ENCODE results near the gene GNS. TPM values are rescaled to one million over a fixed set of nuclear protein-coding genes. Genes with fewer than 3 reads are reported as not detected.

Gene GNS
- total RNA-seq, 1 experiment from 2014 or later: 27.5 TPM

DNA sequence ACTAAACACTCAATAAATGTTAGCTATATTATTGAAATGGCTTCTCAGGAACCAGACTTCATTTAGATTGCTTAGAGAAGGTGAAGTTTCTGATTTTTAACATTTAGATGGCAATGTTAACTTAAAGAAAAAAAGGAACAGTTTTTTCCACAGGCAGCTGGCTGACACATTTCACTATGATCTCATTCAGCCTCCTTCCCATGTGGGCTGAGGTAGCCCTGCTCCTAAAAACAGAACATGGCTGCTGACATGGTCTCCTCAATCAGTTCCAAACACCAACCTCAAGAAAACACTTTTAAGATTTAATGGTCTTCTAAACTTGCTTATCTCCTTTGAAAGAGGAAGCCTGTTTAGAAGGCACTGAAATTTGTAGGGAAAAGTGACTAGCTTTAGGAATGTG, 23.8 kb downstream of the GNS start:
- Histone ChIP-seq H3K27me3 (ENCODE audit: control insufficient read depth, insufficient read depth, low read length) (no peaks in the 10 kb centered on the region), H3K4me3 (ENCODE audit: insufficient read depth, low read depth, low read length) (no peak overlapping the region), H3K36me3 (replicated peaks; ENCODE audit: control insufficient read depth, insufficient read depth, low read length) (peaks cover 7% of the 10 kb centered on the region)
- DNase-seq: no peak

DNA sequence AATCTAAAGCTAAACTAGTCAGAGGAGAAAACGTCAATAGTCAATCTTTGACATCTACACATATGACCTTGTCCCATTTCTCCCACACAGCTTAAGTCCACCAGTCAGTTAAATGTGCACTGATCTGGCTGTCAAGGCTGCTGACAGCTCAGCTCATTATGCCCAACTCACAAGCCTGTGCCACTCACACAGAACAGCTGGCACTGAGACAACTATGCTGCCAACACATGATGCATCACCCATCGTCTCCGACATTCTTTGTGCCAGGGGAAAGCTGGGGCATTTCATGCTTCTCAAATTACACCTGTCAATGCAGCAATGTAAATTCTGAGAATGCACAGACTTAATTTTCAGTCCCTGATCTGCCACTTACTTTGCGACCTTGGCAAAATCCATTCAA, 25.3 kb downstream of the GNS start:
- Histone ChIP-seq H3K4me3 (ENCODE audit: insufficient read depth, low read depth, low read length) (no peak overlapping the region), H3K27me3 (ENCODE audit: control insufficient read depth, insufficient read depth, low read length) (no peaks in the 10 kb centered on the region), H3K36me3 (replicated peaks; ENCODE audit: control insufficient read depth, insufficient read depth, low read length) (peaks cover 3% of the 10 kb centered on the region)
- no peak for DNase-seq

DNA sequence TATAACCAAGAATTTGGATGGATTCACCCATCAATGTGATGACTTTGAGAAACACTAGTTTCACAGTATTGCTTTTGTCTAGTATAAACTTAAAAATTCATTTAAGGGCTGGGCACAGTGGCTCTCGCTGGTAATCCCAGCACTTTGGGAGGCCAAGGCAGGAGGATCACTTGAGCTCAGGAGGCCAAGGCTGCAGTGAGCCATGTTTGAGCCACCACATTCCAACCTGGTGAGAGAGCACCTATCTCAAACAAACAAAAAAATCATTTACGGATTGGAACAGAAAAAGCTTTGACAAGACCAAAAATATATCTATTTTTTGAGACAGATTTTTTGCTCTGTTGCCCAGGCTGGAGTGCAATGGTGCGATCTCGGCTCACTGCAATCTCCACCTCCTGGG, 27.5 kb downstream of the GNS start:
- no peak overlapping the region for H3K4me3 ChIP-seq (ENCODE audit: insufficient read depth, low read depth, low read length)
- H3K27me3 ChIP-seq (ENCODE audit: control insufficient read depth, insufficient read depth, low read length): no peaks in the 10 kb centered on the region
- DNase-seq: no peak
- peaks cover 2% of the 10 kb centered on the region; the same call in 1 of the 2 replicates for H3K36me3 ChIP-seq (replicated peaks; ENCODE audit: control insufficient read depth, insufficient read depth, low read length)

DNA sequence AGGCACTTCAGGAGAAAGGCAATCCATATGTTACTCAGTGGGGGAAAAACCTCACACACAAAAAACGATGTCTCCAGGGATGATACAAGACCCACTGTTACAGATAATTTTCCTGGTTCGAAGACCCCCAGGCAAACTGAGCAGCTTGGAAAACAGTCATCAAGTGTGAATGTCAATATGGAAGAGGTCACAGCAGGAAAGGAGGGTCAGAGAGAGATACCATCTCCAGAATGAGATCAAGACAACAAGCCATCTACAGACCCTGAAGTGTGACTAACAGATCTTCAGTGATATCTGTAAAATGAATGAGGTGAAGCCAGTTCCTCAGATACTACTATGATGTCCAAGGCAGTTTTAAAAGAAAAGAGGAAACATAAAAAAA, 28.6 kb downstream of the GNS start:
- Histone ChIP-seq H3K36me3 (replicated peaks; ENCODE audit: control insufficient read depth, insufficient read depth, low read length) (peaks cover 2% of the 10 kb centered on the region; the same call in 1 of the 2 replicates), H3K4me3 (ENCODE audit: insufficient read depth, low read depth, low read length) (no peak overlapping the region), H3K27me3 (ENCODE audit: control insufficient read depth, insufficient read depth, low read length) (no peaks in the 10 kb centered on the region)
- DNase-seq: no peak

DNA sequence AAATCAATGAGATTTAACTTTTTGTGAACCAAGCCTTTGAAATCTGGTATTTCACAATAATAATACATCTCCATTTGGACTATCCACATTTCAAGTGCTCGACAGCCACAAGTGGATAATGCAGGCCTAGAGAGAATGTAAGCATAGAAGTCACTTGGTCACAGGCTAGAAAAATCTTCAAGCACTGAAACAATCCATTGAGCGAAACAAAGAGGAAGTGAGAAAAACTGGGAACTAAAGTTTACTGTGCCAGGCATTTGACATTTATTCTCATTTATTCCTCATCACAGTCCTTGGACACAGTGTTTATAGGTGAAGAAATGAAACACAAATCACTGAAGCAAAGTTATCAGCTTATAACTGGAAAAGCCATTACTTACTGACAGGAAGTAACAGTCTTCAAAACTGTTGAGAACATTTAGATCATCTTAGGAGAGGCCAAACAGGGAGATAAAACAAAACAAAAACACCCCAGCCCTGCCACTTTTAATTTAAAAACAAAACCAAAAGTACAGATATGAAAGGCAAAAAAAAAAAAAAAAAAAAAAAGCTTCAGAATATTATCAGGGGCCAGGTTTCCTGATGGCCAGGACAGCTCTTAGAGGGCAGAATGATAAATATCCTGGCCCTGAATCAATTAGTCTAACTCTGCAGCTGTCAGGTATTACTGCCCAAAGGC, 29.2 kb downstream of the GNS start:
- H3K4me3 ChIP-seq (ENCODE audit: insufficient read depth, low read depth, low read length): no peak overlapping the region
- no peaks in the 10 kb centered on the region for H3K27me3 ChIP-seq (ENCODE audit: control insufficient read depth, insufficient read depth, low read length)
- H3K36me3 ChIP-seq (replicated peaks; ENCODE audit: control insufficient read depth, insufficient read depth, low read length): 0 out of 2 replicates have a peak, but pooled peaks cover 2% of the 10 kb centered on the region
- no peak for DNase-seq

DNA sequence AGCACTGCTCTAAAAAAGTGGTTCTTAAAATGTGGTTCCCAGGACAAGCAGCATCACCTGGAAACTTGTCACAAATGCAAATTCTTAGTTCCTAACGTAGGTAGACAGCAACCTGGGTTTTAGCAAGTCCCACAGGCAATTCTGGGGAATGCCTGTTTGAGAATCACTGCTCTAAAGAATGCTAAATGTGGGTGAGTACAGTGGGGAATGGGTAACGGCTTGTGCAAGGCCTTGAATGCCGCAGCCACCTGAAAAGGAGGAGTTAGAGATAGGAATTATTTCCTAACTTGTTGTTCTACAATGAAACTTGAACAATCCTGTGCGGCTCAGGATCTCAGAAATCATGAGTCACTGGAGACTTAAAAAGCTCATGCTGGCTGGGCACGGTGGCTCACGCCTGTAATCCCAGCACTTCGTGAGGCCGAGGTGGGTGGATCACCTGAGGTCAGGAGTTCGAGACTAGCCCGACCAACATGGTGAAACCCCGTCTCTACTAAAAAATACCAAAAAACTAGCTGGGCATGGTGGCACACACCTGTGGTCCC, 34.9 kb downstream of the GNS start:
- H3K27me3 ChIP-seq (ENCODE audit: control insufficient read depth, insufficient read depth, low read length): no peaks in the 10 kb centered on the region
- peaks cover 8% of the 10 kb centered on the region for H3K36me3 ChIP-seq (replicated peaks; ENCODE audit: control insufficient read depth, insufficient read depth, low read length)
- DNase-seq: no peak
- H3K4me3 ChIP-seq (ENCODE audit: insufficient read depth, low read depth, low read length): no peak overlapping the region

DNA sequence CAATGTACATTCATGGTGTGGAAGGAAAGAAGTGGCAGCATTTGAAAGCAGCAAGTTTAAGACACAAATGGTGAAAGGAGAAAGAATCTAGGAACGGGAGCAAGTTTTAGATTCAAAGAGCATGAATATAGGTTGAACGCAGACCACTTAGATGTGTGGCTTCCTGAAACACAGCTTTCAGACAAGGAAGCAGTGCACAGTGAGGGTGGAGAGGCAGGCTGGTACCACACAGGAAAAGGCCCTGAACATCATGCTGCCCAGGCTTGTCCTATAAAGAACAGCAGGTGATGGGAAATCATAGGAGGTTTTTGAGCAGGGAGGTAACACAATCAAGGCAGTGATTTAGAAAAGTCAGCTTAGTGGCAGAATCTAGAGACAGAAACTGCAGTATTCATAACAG, 35.6 kb downstream of the GNS start:
- Histone ChIP-seq H3K4me3 (ENCODE audit: insufficient read depth, low read depth, low read length) (no peak overlapping the region), H3K36me3 (replicated peaks; ENCODE audit: control insufficient read depth, insufficient read depth, low read length) (peaks cover 8% of the 10 kb centered on the region), H3K27me3 (ENCODE audit: control insufficient read depth, insufficient read depth, low read length) (no peaks in the 10 kb centered on the region)
- DNase-seq: no peak

DNA sequence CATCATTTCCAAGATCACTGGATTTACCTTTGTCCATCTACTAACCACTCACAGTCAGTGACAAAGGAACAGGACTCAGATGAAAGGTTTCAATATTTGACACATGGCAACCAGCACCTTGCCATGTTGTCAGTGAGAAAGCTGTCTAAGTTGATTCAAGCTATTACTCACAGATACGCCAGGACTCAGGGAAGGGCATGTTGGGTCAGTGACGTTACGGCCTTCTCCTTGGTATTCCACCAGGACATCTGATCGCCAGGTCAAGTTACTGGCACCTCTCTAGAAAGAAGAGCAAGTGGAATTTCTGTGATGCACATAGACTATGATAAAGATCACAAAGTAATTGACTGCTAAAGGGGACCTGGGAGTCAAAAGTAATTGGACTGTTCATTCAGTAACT, 36.4 kb downstream of the GNS start:
- peaks cover 8% of the 10 kb centered on the region for H3K36me3 ChIP-seq (replicated peaks; ENCODE audit: control insufficient read depth, insufficient read depth, low read length)
- H3K27me3 ChIP-seq (ENCODE audit: control insufficient read depth, insufficient read depth, low read length): no peaks in the 10 kb centered on the region
- no peak for DNase-seq
- no peak overlapping the region for H3K4me3 ChIP-seq (ENCODE audit: insufficient read depth, low read depth, low read length)

DNA sequence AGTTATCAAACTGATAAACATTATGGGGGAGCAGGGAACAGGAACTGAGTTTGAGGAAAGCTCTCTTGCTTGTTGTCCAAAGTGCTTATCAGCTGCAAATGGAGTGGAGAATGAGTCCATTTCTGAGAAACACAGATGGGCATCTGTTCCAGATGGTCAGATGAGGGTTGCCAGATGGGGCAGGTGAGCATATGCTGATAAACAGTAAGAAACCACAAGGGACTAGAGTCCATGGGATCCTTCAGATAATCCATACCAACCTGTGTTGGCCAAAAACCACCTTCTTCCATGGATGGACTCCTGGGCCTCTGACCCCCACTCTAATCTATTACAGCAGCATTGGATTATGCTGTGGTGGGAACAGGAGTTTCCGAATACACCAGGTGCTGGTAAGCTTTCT, 38.3 kb downstream of the GNS start:
- peaks cover 12% of the 10 kb centered on the region for H3K36me3 ChIP-seq (replicated peaks; ENCODE audit: control insufficient read depth, insufficient read depth, low read length)
- no peak overlapping the region for H3K4me3 ChIP-seq (ENCODE audit: insufficient read depth, low read depth, low read length)
- DNase-seq: no peak
- H3K27me3 ChIP-seq (ENCODE audit: control insufficient read depth, insufficient read depth, low read length): no peaks in the 10 kb centered on the region

DNA sequence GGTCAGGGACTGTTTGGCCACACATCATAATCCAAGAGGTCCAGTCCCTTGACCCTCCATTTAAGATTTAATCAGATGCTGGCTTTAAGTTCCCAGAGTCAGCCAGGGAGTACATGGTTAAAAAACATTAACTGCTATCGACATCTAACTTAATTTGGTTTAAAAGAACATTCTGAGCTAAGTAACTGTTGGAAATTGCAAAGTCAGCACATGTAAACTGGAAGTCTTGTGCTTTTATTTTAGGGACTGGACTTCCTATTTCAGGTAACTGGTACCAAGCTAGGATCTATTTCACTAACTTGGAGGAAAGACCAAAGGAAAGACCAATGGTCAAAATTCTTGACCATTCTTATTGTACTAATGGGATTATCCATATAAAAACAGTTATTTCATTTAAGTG, 40.6 kb downstream of the GNS start:
- DNase-seq: no peak
- Histone ChIP-seq H3K36me3 (replicated peaks; ENCODE audit: control insufficient read depth, insufficient read depth, low read length) (peaks cover 12% of the 10 kb centered on the region), H3K27me3 (ENCODE audit: control insufficient read depth, insufficient read depth, low read length) (no peaks in the 10 kb centered on the region), H3K4me3 (ENCODE audit: insufficient read depth, low read depth, low read length) (no peak overlapping the region)

DNA sequence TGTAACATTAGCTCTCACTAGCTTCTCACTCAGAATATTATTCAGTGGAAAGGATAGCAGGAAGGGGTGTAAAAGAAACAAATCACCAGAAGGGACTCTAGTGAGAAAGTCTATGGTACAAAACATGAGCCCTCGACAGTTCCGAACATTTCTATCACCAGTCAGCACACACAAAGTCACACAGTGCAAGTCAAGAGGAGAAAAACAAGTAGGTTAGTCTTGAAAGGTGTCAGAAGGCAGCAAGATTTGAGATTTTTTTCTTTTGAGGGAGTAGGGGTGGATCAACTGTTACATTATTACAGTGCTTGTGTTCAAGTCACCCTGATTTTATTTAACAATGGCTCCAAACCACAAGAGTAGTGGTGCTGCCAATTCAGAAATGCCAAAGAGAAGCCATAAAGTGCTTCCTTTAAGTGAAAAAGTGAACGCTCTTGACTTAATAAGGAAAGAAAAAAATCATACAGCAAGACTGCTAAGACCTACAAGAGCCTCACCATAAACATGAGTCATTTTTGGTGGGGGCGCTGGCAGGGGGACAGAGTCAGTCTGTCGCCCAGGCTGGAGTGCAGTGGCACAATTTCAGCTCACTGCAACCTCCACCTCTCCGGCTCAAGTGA, 42.3 kb downstream of the GNS start:
- H3K4me3 ChIP-seq (ENCODE audit: insufficient read depth, low read depth, low read length): no peak overlapping the region
- peaks cover 12% of the 10 kb centered on the region for H3K36me3 ChIP-seq (replicated peaks; ENCODE audit: control insufficient read depth, insufficient read depth, low read length)
- no peak for DNase-seq
- H3K27me3 ChIP-seq (ENCODE audit: control insufficient read depth, insufficient read depth, low read length): no peaks in the 10 kb centered on the region

DNA sequence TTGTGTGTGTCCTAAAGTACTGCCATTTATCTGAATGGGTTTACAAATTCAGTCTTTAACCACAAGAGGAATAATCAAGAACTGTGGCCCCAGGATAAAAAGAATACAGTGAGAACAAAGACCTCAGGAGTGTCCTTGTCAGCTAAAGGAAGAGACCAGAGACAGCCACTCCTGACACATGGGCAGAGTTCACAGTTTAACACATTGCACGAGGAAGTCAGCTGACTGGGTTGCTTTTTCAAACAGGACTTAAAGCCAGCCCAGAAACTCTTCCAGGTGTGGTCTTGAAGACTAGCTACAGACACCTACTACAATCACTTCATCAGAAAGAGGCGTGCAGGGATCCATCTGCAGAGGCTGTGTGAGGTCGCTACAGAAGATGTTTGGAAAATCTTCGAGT, 42.8 kb downstream of the GNS start:
- Histone ChIP-seq H3K36me3 (replicated peaks; ENCODE audit: control insufficient read depth, insufficient read depth, low read length) (peaks cover 9% of the 10 kb centered on the region), H3K27me3 (ENCODE audit: control insufficient read depth, insufficient read depth, low read length) (no peaks in the 10 kb centered on the region)
- no peak for DNase-seq

DNA sequence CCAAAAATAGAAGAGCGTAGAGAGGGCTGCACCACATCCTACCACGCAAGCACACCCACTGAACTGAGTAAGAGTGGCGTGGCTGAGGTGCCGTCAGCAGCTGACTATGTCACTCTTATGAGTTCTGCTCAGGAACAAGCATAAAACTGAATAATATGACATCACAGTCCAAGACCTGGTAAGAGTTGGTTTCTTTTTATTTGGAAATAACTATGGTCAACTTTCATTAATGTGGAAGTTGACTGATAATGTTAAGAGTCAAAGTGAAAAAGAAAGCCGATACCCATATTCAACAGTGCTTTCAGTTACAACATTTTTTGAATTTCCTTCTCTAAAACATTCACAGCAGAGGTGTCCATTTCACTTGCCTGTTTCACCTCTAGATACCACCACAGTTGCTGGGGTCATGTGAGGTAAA, 44.6 kb downstream of the GNS start:
- H3K36me3 ChIP-seq (replicated peaks; ENCODE audit: control insufficient read depth, insufficient read depth, low read length): peaks cover 4% of the 10 kb centered on the region
- no peak overlapping the region for H3K4me3 ChIP-seq (ENCODE audit: insufficient read depth, low read depth, low read length)
- H3K27me3 ChIP-seq (ENCODE audit: control insufficient read depth, insufficient read depth, low read length): no peaks in the 10 kb centered on the region
- no peak for DNase-seq

More for the DNA sequence above, 42.8 kb downstream of the GNS start:
- no peak overlapping the region for H3K4me3 ChIP-seq (ENCODE audit: insufficient read depth, low read depth, low read length)

DNA sequence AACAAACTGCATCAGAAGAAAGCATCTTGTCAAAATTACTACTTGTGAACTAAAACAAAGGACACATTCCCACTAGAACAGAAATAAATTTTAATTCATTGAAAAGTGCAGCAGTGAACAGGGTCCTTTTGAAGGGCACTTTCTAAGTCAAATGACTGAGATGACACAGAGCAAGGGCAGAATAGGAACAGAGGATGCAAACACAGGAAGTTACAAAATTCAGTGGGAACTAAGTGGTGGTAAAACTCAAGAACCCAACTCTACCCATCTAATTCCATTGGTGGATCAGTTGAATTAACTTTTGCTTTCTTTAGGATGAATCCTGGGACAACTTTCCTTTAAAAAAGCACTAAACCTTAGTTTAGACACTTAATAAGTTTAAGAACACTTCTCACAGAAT, 45.8 kb downstream of the GNS start:
- Histone ChIP-seq H3K4me3 (ENCODE audit: insufficient read depth, low read depth, low read length) (no peak overlapping the region), H3K27me3 (ENCODE audit: control insufficient read depth, insufficient read depth, low read length) (no peaks in the 10 kb centered on the region), H3K36me3 (replicated peaks; ENCODE audit: control insufficient read depth, insufficient read depth, low read length) (peaks cover 4% of the 10 kb centered on the region)
- no peak for DNase-seq

DNA sequence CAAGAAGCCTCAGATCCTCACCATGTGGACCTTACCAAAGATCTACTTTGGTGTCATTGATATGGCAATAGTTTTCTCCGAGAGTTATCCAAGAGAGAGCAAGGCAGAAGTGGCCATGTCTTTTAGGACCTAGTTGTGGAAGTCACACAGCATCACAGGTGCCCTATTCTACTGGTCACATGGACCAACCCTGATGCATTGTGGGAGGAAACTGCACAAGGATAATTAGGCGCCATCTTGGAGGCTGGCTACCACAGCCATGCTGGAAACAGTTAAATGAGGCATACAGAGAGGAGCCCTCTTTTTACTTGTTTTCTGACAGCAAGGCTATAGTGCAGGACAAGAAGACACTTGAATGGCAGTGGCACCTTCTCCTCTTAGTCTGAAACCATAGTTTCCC, 49.8 kb downstream of the GNS start:
- no peaks in the 10 kb centered on the region; the same call in 1 of the 2 replicates for H3K36me3 ChIP-seq (replicated peaks; ENCODE audit: control insufficient read depth, insufficient read depth, low read length)
- no peak for DNase-seq
- H3K27me3 ChIP-seq (ENCODE audit: control insufficient read depth, insufficient read depth, low read length): no peaks in the 10 kb centered on the region
- H3K4me3 ChIP-seq (ENCODE audit: insufficient read depth, low read depth, low read length): no peak overlapping the region
